IMR-90 (cell line): ENCODE measurements around the gene CPA4. TPM values are rescaled to one million over a fixed set of nuclear protein-coding genes. Genes with fewer than 3 reads are reported as not detected.

Experiments
- ATAC-seq: fragments of 200-7000 bp; cut with Tn5 transposase; 2 replicates; pipeline ENCODE4 v1.9.1; 2020; ENCODE audit warnings: low read depth, mild to moderate bottlenecking, moderate library complexity
- BruUV-seq: library from RNA; stranded (reverse); fragments of 400-500 nt; replicated peaks from 2 replicates; lab custom pipeline; 2021; lab: Mats Ljungman, UMichigan
- CTCF ChIA-PET: fragments of 300-600 bp; formaldehyde crosslinking; extraction: SDS; loops from one replicate; lab custom pipeline; 2021; ENCODE audit warnings: antibody characterized with exemption; lab: Yijun Ruan, JAX
- POLR2A ChIA-PET: fragments of 300-600 bp; sonication (Branson Sonifier 250); formaldehyde crosslinking; loops from one replicate; lab custom pipeline; 2022; ENCODE audit warnings: antibody characterized with exemption; ENCODE audit not compliant: unreplicated experiment; lab: Charles Lee
- DNase-seq: peaks from one replicate; pipeline ENCODE4 v3.0.0; 2013
- H2AFZ ChIP-seq: replicated peaks from 2 replicates; pipeline ENCODE3; 2013; ENCODE audit warnings: low read length, mild to moderate bottlenecking; ENCODE audit not compliant: poor library complexity
- H2AK5ac ChIP-seq: 2 replicates; pipeline ENCODE4 v1.6.1; 2013; ENCODE audit warnings: low read depth, low read length, inconsistent platforms
- H2AK9ac ChIP-seq: replicated peaks from 2 replicates; pipeline ENCODE3; 2013; ENCODE audit warnings: mild to moderate bottlenecking, low read depth, low read length, moderate library complexity; ENCODE audit not compliant: poor library complexity
- H2BK120ac ChIP-seq: 2 replicates; pipeline ENCODE4 v1.6.1; 2013; ENCODE audit warnings: low read depth, low read length, inconsistent platforms
- H2BK15ac ChIP-seq: 3 replicates; pipeline ENCODE4 v1.6.1; 2013; ENCODE audit warnings: low read depth, low read length, inconsistent platforms
- H2BK20ac ChIP-seq: 2 replicates; pipeline ENCODE4 v1.6.1; 2013; ENCODE audit warnings: low read depth, mild to moderate bottlenecking, inconsistent platforms, low read length, moderate library complexity
- H2BK5ac ChIP-seq: 2 replicates; pipeline ENCODE4 v1.6.1; 2013; ENCODE audit warnings: mild to moderate bottlenecking, low read depth, low read length, inconsistent platforms; ENCODE audit not compliant: poor library complexity, severe bottlenecking
- H3K14ac ChIP-seq: replicated peaks from 2 replicates; pipeline ENCODE4 v1.6.1; 2013; ENCODE audit warnings: low read depth, low read length, inconsistent platforms
- H3K18ac ChIP-seq: 2 replicates; pipeline ENCODE4 v1.6.1; 2013; ENCODE audit warnings: low read depth, low read length, control low read depth
- H3K23ac ChIP-seq: 2 replicates; pipeline ENCODE4 v1.6.1; 2013; ENCODE audit warnings: low read depth, low read length, inconsistent platforms
- H3K27ac ChIP-seq: 2 replicates; pipeline ENCODE4 v1.5.1; 2013; ENCODE audit warnings: mild to moderate bottlenecking, control low read depth, low read length; ENCODE audit not compliant: insufficient read depth
- H3K27me3 ChIP-seq: 2 replicates; pipeline ENCODE4 v1.6.1; 2013; ENCODE audit warnings: low read length; ENCODE audit not compliant: control insufficient read depth, insufficient read depth
- H3K36me3 ChIP-seq: 2 replicates; pipeline ENCODE4 v1.6.1; 2013; ENCODE audit warnings: low read length, mixed read lengths; ENCODE audit not compliant: control insufficient read depth, insufficient read depth
- H3K4ac ChIP-seq: 2 replicates; pipeline ENCODE4 v1.6.1; 2013; ENCODE audit warnings: low read depth, low read length, inconsistent platforms
- H3K4me1 ChIP-seq: 2 replicates; pipeline ENCODE4 v1.6.1; 2013; ENCODE audit warnings: low read length, mixed read lengths; ENCODE audit not compliant: control insufficient read depth, insufficient read depth
- H3K4me2 ChIP-seq: 2 replicates; pipeline ENCODE4 v1.6.1; 2013; ENCODE audit warnings: low read depth, mild to moderate bottlenecking, control low read depth, low read length, moderate library complexity
- H3K4me3 ChIP-seq: 2 replicates; pipeline ENCODE4 v1.5.1; 2013; ENCODE audit warnings: low read depth, mild to moderate bottlenecking, control low read depth, low read length, moderate library complexity; ENCODE audit not compliant: insufficient read depth
- H3K56ac ChIP-seq: 2 replicates; pipeline ENCODE4 v1.6.1; 2013; ENCODE audit warnings: low read length, inconsistent platforms; ENCODE audit not compliant: insufficient read depth; ENCODE audit errors: extremely low read depth
- H3K79me1 ChIP-seq, 2 experiments: 2 replicates each; pipeline ENCODE4 v1.6.1; 2013; ENCODE audit warnings: low read length in 2 of 2, inconsistent platforms in 1 of 2, low read depth in 1 of 2
- H3K9ac ChIP-seq: 2 replicates; pipeline ENCODE4 v1.6.1; 2013; ENCODE audit warnings: low read depth, low read length, control low read depth
- H3K9me1 ChIP-seq: 2 replicates; pipeline ENCODE4 v1.6.1; 2013; ENCODE audit warnings: low read length, inconsistent platforms; ENCODE audit not compliant: insufficient read depth
- H3K9me3 ChIP-seq: 2 replicates; pipeline ENCODE4 v1.6.1; 2013; ENCODE audit warnings: low read length; ENCODE audit not compliant: control insufficient read depth, insufficient read depth
- H4K20me1 ChIP-seq: 2 replicates; pipeline ENCODE4 v1.6.1; 2013; ENCODE audit warnings: low read length, inconsistent platforms; ENCODE audit not compliant: insufficient read depth
- H4K5ac ChIP-seq: 2 replicates; pipeline ENCODE4 v1.6.1; 2013; ENCODE audit warnings: mild to moderate bottlenecking, low read depth, low read length, control low read depth
- H4K8ac ChIP-seq, 2 experiments: 2 replicates each; pipeline ENCODE4 v1.6.1; 2013; ENCODE audit warnings: low read depth in 2 of 2, low read length in 2 of 2, control low read depth in 1 of 2, inconsistent platforms in 1 of 2
- H4K91ac ChIP-seq: 2 replicates; pipeline ENCODE4 v1.6.1; 2013; ENCODE audit warnings: low read depth, low read length, inconsistent platforms; ENCODE audit not compliant: insufficient read depth
- BHLHE40 ChIP-seq: fragments of 150-350 bp; IDR thresholded peaks from 2 replicates; pipeline ENCODE4 v1.6.1; 2016; ENCODE audit warnings: mild to moderate bottlenecking, low read depth, low read length
- CEBPB ChIP-seq: IDR thresholded peaks from 2 replicates; pipeline ENCODE4 v1.6.1; 2012; ENCODE audit warnings: low read depth, low read length, improper control_type of control experiment
- CHD1 ChIP-seq: IDR thresholded peaks from 2 replicates; pipeline ENCODE4 v1.6.1; 2012; ENCODE audit warnings: low read depth, low read length, improper control_type of control experiment
- FOS ChIP-seq: fragments of 150-350 bp; IDR thresholded peaks from 2 replicates; pipeline ENCODE4 v1.6.1; 2016; ENCODE audit warnings: low read depth, low read length
- MAZ ChIP-seq: IDR thresholded peaks from 2 replicates; pipeline ENCODE4 v1.6.1; 2012; ENCODE audit warnings: low read depth, mild to moderate bottlenecking, low read length, improper control_type of control experiment, moderate library complexity, borderline replicate concordance
- NFE2L2 ChIP-seq: fragments of 150-350 bp; IDR thresholded peaks from 2 replicates; pipeline ENCODE4 v1.6.1; 2016; ENCODE audit warnings: low read depth, mild to moderate bottlenecking, low read length
- POLR2A ChIP-seq: IDR thresholded peaks from 2 replicates; pipeline ENCODE4 v1.6.1; 2012; ENCODE audit warnings: mild to moderate bottlenecking, low read depth, low read length
- RAD21 ChIP-seq: IDR thresholded peaks from 2 replicates; pipeline ENCODE4 v1.6.1; 2012; ENCODE audit warnings: low read length, improper control_type of control experiment
- WGBS, 2 experiments: methylation state at CpG; one replicate each; pipeline versions ENCODE4 v1.1.5 to v1.1.7; 2013; ENCODE audit warnings: missing lambda C conversion rate in 2 of 2; ENCODE audit not compliant: insufficient read length in 1 of 2; ENCODE audit errors: extremely low coverage in 2 of 2; 5-methylcytosine and 5-hydroxymethylcytosine counted together
- dilution Hi-C: fragments of 300-500 bp; cut with HindIII; formaldehyde crosslinking; loops from one replicate; pipeline ENCODE4 v1.14.3; 2018; ENCODE audit warnings: low sequenced_read_pairs; ENCODE audit not compliant: unreplicated experiment
- in situ Hi-C: fragments of 300-500 bp; cut with MboI; formaldehyde crosslinking; loops from 3 replicates; pipeline ENCODE4 v1.14.3; 2019; ENCODE audit warnings: low sequenced_read_pairs, inconsistent platforms, mixed read lengths
- intact Hi-C: fragments of 100-400 bp; cut with micrococcal nuclease; formaldehyde crosslinking; loops from 2 replicates; pipeline ENCODE4 v1.10.0; 2022
- polyA plus RNA-seq, 3 experiments: library from polyadenylated mRNA; depleted of rRNA; stranded (reverse); fragments of >200 nt; gene quantifications; 2 replicates each; pipeline ENCODE4 v1.2.3, GENCODE V29; 2012; ENCODE audit warnings: low replicate concordance in 1 of 3
- total RNA-seq: library from RNA; depleted of rRNA; stranded (reverse); fragments of >200 nt; gene quantifications from 2 replicates; pipeline ENCODE4 v1.2.3, GENCODE V29; 2012

CPA4 gene
- total and polyA plus RNA-seq, 2 of the 4 experiments (the other 2 are of a cell fraction) = 316 to 365 TPM

- Histone ChIP-seq H4K5ac (no peak overlapping the region), H2AK5ac (no peak overlapping the region), H2AK9ac (no peak overlapping the region), H4K8ac (no peak overlapping the region), H3K4me1 (no peaks in the 10 kb centered on the region), H3K23ac (no peak overlapping the region), H4K91ac (no peak overlapping the region), H2BK120ac (no peak overlapping the region), H3K27ac (no peak overlapping the region), H2BK15ac (no peak overlapping the region), H3K36me3 (no peaks in the 10 kb centered on the region), H3K14ac (no peak overlapping the region), H3K4me3 (no peak overlapping the region), H3K9me1 (no peaks in the 10 kb centered on the region), H3K79me1 (no peaks in the 10 kb centered on the region), H3K4me2 (no peak overlapping the region), H3K9me3 (peaks cover 15% of the 10 kb centered on the region), H3K27me3 (0 out of 2 replicates have a peak, but pooled peaks cover 2% of the 10 kb centered on the region), H3K18ac (no peak overlapping the region), H2BK20ac (no peak overlapping the region), H2BK5ac (no peak overlapping the region), H3K4ac (no peak overlapping the region), H3K56ac (no peak overlapping the region), H4K20me1 (no peaks in the 10 kb centered on the region), H2AFZ (no peak overlapping the region), H3K9ac (no peak overlapping the region)
- no TSS peak for BruUV-seq
- dilution Hi-C loops = no loop called here
- CTCF ChIA-PET = no interaction called here
- POLR2A ChIA-PET = no interaction called here
- ATAC-seq (no peak), DNase-seq (no peak)
- in situ Hi-C loops = no loop called here
- TF ChIP-seq CHD1 (no peak), FOS (no peak), NFE2L2 (no peak), MAZ (no peak), BHLHE40 (no peak), RAD21 (no peak), CEBPB (no peak), POLR2A (no peak)
- intact Hi-C loops = no loop called here
- no CpG with 5 or more reads among the region's 2 CpGs for WGBS, 2 experiments
These were observed 29.8 kb upstream of the CPA4 start for GRCh38 chr7:130263130-130263529.
